GM19043 (cell line): ENCODE measurements around the gene CSNK1D.

ENCODE experiments used
- ATAC-seq: cut with Tn5 transposase; IDR thresholded peaks from one replicate; pipeline ENCODE4 v1.9.1; 2021; ENCODE audit warnings: low read depth; ENCODE audit not compliant: unreplicated experiment

The CSNK1D gene

GRCh38 chr17:82296511-82297279 is 23.2 kb upstream of the CSNK1D start:
- no peak for ATAC-seq

GRCh38 chr17:82295472-82295814 is 21.9 kb upstream of the CSNK1D start:
- ATAC-seq: no peak

- no peak for ATAC-seq
Observed at GRCh38 chr17:82294064-82294773, 20.7 kb upstream of the CSNK1D start.

- ATAC-seq: peak; percentile 95
Observed at GRCh38 chr17:82292251-82293154, 19.0 kb upstream of the CSNK1D start.

- no peak for ATAC-seq
Observed at GRCh38 chr17:82291582-82292250, 18.2 kb upstream of the CSNK1D start.

- no peak for ATAC-seq
Observed at GRCh38 chr17:82287868-82288801, 14.6 kb upstream of the CSNK1D start.

- ATAC-seq: no peak
Observed at GRCh38 chr17:82287013-82287867, 13.7 kb upstream of the CSNK1D start.

- no peak for ATAC-seq
Observed at GRCh38 chr17:82285141-82285540, 11.6 kb upstream of the CSNK1D start.

GRCh38 chr17:82283208-82283749 is 9.8 kb upstream of the CSNK1D start:
- ATAC-seq: no peak

GRCh38 chr17:82282239-82283207 is 9.0 kb upstream of the CSNK1D start:
- ATAC-seq: no peak

GRCh38 chr17:82281502-82282238 is 8.2 kb upstream of the CSNK1D start:
- no peak for ATAC-seq

GRCh38 chr17:82281076-82281475 is 7.6 kb upstream of the CSNK1D start:
- ATAC-seq: no peak

GRCh38 chr17:82280537-82280936 is 7.0 kb upstream of the CSNK1D start:
- ATAC-seq: no peak

GRCh38 chr17:82278786-82279391 is 5.4 kb upstream of the CSNK1D start:
- ATAC-seq: no peak

- no peak for ATAC-seq
Observed at GRCh38 chr17:82278308-82278707, 4.8 kb upstream of the CSNK1D start.

GRCh38 chr17:82277851-82278250 is 4.4 kb upstream of the CSNK1D start:
- ATAC-seq: no peak
